Suprapubic skin (tissue), 4 donors: Measurements from ENCODE around the gene EMX1. TPM values are rescaled to one million over a fixed set of nuclear protein-coding genes. Genes with fewer than 3 reads are reported as not detected.

Source experiments
- DNase-seq, 2 donors: peaks; one replicate each; pipeline ENCODE4 v3.0.0-alpha.2; 2019; ENCODE audit warnings: low spot score in 2 of 2
- H3K27ac ChIP-seq: fragments of 200-600 bp; sonication (generic); one replicate; pipeline ENCODE4 v1.5.1; 2019
- H3K27me3 ChIP-seq: fragments of 200-600 bp; sonication (generic); one replicate; pipeline ENCODE4 v1.5.1; 2019
- H3K36me3 ChIP-seq: fragments of 200-600 bp; sonication (generic); one replicate; pipeline ENCODE4 v1.5.1; 2019
- H3K4me1 ChIP-seq: fragments of 200-600 bp; sonication (generic); one replicate; pipeline ENCODE4 v1.5.1; 2019
- H3K4me3 ChIP-seq: fragments of 200-600 bp; sonication (generic); one replicate; pipeline ENCODE4 v1.5.1; 2019; ENCODE audit warnings: mild to moderate bottlenecking
- H3K9me3 ChIP-seq: fragments of 200-600 bp; sonication (generic); one replicate; pipeline ENCODE4 v1.5.1; 2019
- CTCF ChIP-seq, 2 donors: fragments of 200-600 bp in 1 of 2; fragments of 450-650 bp in 1 of 2; sonication (generic) in 1 of 2; IDR thresholded peaks; one replicate each; pipeline ENCODE4 v1.5.1; 2016 to 2019; ENCODE audit warnings: antibody characterized with exemption in 2 of 2, mild to moderate bottlenecking in 1 of 2, moderate library complexity in 1 of 2
- EP300 ChIP-seq: sonication (generic); formaldehyde crosslinking; IDR thresholded peaks from one replicate; pipeline ENCODE4 v1.6.1; 2017; ENCODE audit warnings: antibody characterized with exemption
- POLR2A ChIP-seq, 2 donors: fragments of 450-650 bp; IDR thresholded peaks; one replicate each; pipeline ENCODE4 v1.6.1; 2017; ENCODE audit warnings: antibody characterized with exemption in 2 of 2, mild to moderate bottlenecking in 2 of 2, moderate library complexity in 2 of 2
- POLR2AphosphoS5 ChIP-seq, 3 donors: sonication (generic); formaldehyde crosslinking; IDR thresholded peaks; one replicate each; pipeline ENCODE4 v1.6.1; 2017; ENCODE audit warnings: antibody characterized with exemption in 3 of 3
- WGBS: methylation state at CpG from one replicate; pipeline ENCODE4 v1.1.5; 2018; 5-methylcytosine and 5-hydroxymethylcytosine counted together
- total RNA-seq, 4 donors: library from RNA; depleted of rRNA; stranded (reverse); fragments of >200 nt; gene quantifications; one replicate each; pipeline ENCODE4 v1.1.0, GENCODE V29; 2016

Gene EMX1
- total RNA-seq, 4 donors from 2014 or later, result not detected

DNA sequence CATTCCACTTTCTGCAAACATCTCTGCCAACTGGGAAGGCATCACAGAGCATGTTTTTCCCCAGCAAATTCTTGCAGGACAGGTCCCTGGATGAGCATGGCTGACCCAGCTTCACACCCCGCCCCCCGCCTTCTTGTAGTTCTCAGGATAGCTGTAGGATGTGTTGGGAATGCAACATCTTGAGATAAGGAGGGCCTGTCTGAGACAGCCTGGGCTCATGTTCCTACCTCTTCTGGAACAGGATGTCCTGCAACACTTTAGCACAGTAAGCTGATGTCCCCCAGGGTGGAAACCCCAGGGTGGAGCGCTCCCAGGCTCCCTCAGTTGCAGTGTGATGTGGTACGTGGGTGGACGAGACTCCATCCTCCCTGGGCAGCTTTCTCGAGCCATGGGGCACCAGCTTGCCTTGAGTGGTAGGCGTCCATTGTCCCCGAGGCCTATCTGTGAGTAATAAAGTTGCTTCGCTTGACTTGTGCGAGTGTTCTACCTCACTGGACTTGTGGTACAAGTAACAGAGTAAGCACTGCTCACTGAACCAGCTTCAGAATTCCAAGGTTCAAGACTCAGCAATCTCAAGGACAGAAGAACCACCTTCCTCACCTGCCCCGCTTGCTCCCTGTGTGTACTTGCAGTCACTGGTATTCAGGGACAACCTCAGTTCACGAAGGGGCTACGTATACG lies 48.6 kb downstream of the EMX1 start:
- no peaks in the 10 kb centered on the region for H3K4me1 ChIP-seq
- H3K4me3 ChIP-seq, result no peak overlapping the region
- 90% methylated on average over 13 of the region's 14 CpGs for WGBS
- TF ChIP-seq POLR2AphosphoS5 (IDR thresholded peaks at IDR 0.05), result no peak
- TF ChIP-seq CTCF (IDR thresholded peaks at IDR 0.05), result no peak
- no peak for TF ChIP-seq POLR2A (IDR thresholded peaks at IDR 0.05)
- TF ChIP-seq EP300, result no peak
- H3K36me3 ChIP-seq, result peaks cover 5% of the 10 kb centered on the region
- H3K27me3 ChIP-seq, result no peaks in the 10 kb centered on the region
- no peaks in the 10 kb centered on the region for H3K9me3 ChIP-seq
- no peak overlapping the region for H3K27ac ChIP-seq
- DNase-seq, result no peak

DNA sequence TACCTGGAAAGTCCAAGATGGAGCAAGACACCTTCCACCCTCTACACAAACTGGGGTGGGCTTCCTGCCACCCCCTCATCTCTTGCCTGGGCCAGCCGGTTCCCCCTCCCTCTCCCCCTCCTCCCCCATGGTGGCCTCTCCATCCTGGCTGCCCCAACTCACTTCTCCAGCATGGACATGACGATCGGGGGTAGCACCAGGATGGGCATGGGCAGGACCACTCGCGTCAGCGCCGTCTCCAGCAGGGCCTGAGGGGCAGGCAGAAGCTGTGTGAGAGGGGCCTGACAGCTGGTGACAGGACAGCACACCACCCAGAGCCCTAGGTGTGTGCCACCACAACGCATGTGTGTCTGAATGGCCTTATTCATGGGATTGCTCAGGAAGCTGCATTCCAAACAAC lies 51.0 kb downstream of the EMX1 start:
- Histone ChIP-seq H3K27ac (no peak overlapping the region), H3K27me3 (no peaks in the 10 kb centered on the region), H3K36me3 (peaks cover 3% of the 10 kb centered on the region), H3K4me3 (no peak overlapping the region), H3K9me3 (no peaks in the 10 kb centered on the region), H3K4me1 (no peaks in the 10 kb centered on the region)
- 94% methylated on average over 7 of the region's 8 CpGs for WGBS
- TF ChIP-seq POLR2A (IDR thresholded peaks at IDR 0.05) (no peak), EP300 (no peak)
- no peak for DNase-seq

- no peak overlapping the region for H3K4me3 ChIP-seq
- TF ChIP-seq POLR2AphosphoS5 (IDR thresholded peaks at IDR 0.05) (no peak), EP300 (no peak), POLR2A (IDR thresholded peaks at IDR 0.05) (no peak), CTCF (IDR thresholded peaks at IDR 0.05) (no peak)
- WGBS, result 61% methylated on average over 1 of the region's 4 CpGs
Observed at GRCh38 chr2:72969706-72970105, 52.4 kb downstream of the EMX1 start.

GRCh38 chr2:72971036-72971435 lies 53.7 kb downstream of the EMX1 start:
- H3K9me3 ChIP-seq, result no peaks in the 10 kb centered on the region
- H3K27ac ChIP-seq, result no peak overlapping the region
- no peaks in the 10 kb centered on the region for H3K4me1 ChIP-seq
- no peak for TF ChIP-seq CTCF (IDR thresholded peaks at IDR 0.05)
- no peak for TF ChIP-seq POLR2A (IDR thresholded peaks at IDR 0.05)
- 90% methylated on average over 7 of the region's 7 CpGs for WGBS
- no peak for DNase-seq
- no peaks in the 10 kb centered on the region for H3K27me3 ChIP-seq
- H3K4me3 ChIP-seq, result no peak overlapping the region
- H3K36me3 ChIP-seq, result peaks cover 3% of the 10 kb centered on the region

More at GRCh38 chr2:72969706-72970105, 52.4 kb downstream of the EMX1 start:
- no peaks in the 10 kb centered on the region for H3K9me3 ChIP-seq
- DNase-seq, result no peak
- H3K27ac ChIP-seq, result no peak overlapping the region
- no peaks in the 10 kb centered on the region for H3K27me3 ChIP-seq
- no peaks in the 10 kb centered on the region for H3K4me1 ChIP-seq
- peaks cover 3% of the 10 kb centered on the region for H3K36me3 ChIP-seq

DNA sequence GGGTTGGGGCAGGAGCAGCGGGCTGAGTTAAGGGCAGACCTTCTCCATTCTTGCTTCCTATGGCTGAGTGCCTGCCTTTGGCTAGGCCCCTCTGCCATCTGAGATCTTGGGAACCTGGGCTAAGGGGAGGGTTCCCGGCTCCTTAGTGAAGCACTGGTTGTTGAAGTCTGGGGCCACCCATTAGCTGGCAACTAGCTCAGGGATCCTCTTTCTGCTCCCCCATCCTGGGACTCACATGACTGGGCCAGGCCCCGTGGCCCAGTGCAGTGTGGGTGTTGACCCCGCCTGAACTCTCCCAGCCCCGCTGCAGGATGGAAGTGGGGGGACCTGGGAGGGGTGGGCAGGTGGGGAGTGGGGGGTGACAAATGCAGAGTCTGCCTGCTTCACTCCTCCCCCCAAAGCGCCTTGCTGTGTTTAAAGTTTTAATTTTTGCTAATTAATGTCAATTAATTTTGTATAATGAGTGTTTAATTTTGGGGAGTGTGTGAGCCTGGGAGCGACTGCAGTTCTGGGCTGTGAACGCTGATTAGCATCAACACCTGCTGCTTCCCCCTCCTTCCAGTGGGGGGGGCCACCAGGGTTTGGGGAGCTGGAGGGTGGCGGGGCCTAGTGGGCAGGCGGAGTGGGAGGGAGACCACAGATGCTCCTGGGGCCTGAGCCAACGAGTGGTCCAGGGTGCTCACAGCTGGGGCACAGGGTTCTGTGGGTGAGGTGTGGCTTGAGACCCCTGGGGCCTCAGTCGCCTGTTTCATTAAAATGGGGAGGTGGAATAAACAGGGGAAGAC lies 55.2 kb downstream of the EMX1 start:
- WGBS, result 89% methylated on average over 11 of the region's 12 CpGs
- H3K4me3 ChIP-seq, result no peak overlapping the region
- H3K4me1 ChIP-seq, result no peaks in the 10 kb centered on the region
- TF ChIP-seq EP300 (no peak), CTCF (IDR thresholded peaks at IDR 0.05) (no peak), POLR2AphosphoS5 (IDR thresholded peaks at IDR 0.05) (no peak), POLR2A (IDR thresholded peaks at IDR 0.05) (no peak)
- H3K9me3 ChIP-seq, result no peaks in the 10 kb centered on the region
- H3K36me3 ChIP-seq, result peaks cover 3% of the 10 kb centered on the region
- DNase-seq, result no peak
- H3K27ac ChIP-seq, result no peak overlapping the region
- no peaks in the 10 kb centered on the region for H3K27me3 ChIP-seq
